ENCODE measurements around the gene ASCC1. TPM values are rescaled to one million over a fixed set of nuclear protein-coding genes. Genes with fewer than 3 reads are reported as not detected.
"Not testable (repeated sequence)": the region's sequence is repeated elsewhere in the genome, so short reads cannot be mapped to it uniquely, and the experiment has no call there.

Gene ASCC1
- total RNA-seq, 2 donors from 2014 or later: 14.8 to 38.3 TPM

- Histone ChIP-seq H3K27me3 (replicated peaks; ENCODE audit: insufficient read depth) (no peaks in the 10 kb centered on the region), H3K36me3 (no peaks in the 10 kb centered on the region), H3K27ac (no peak overlapping the region), H3K4me1 (replicated peaks) (no peaks in the 10 kb centered on the region), H3K9me3 (no peaks in the 10 kb centered on the region), H3K4me3 (no peak overlapping the region)
- no peak for DNase-seq (ENCODE audit: low spot score)
- TF ChIP-seq POLR2AphosphoS5 (IDR thresholded peaks at IDR 0.05): no peak
- TF ChIP-seq CTCF (IDR thresholded peaks at IDR 0.05): no peak
- no peak for TF ChIP-seq POLR2A (IDR thresholded peaks at IDR 0.05)
- 95% methylated on average over 10 of the region's 10 CpGs for WGBS
- intact Hi-C loops (cut with DNase I): no loop called here
Observed at GRCh38 chr10:72156223-72156622, 59.9 kb downstream of the ASCC1 start.

- no peak overlapping the region for H3K27ac ChIP-seq
- intact Hi-C loops (cut with DNase I): no loop called here
- no peaks in the 10 kb centered on the region for H3K36me3 ChIP-seq
- DNase-seq (ENCODE audit: low spot score): no peak
- H3K9me3 ChIP-seq: no peaks in the 10 kb centered on the region
- no peaks in the 10 kb centered on the region for H3K27me3 ChIP-seq (replicated peaks; ENCODE audit: insufficient read depth)
- no peak overlapping the region for H3K4me3 ChIP-seq
- no peaks in the 10 kb centered on the region for H3K4me1 ChIP-seq (replicated peaks)
- no peak for TF ChIP-seq CTCF (IDR thresholded peaks at IDR 0.05)
- TF ChIP-seq POLR2AphosphoS5 (IDR thresholded peaks at IDR 0.05): no peak
- no peak for TF ChIP-seq POLR2A (IDR thresholded peaks at IDR 0.05)
- WGBS: 96% methylated on average over 7 of the region's 7 CpGs
Observed at GRCh38 chr10:72152286-72152685, 63.8 kb downstream of the ASCC1 start.

GRCh38 chr10:72150746-72151478 lies 65.2 kb downstream of the ASCC1 start:
- DNase-seq (ENCODE audit: low spot score); H3K36me3 ChIP-seq; H3K4me3 ChIP-seq; H3K4me1 ChIP-seq (replicated peaks); H3K9me3 ChIP-seq; H3K27me3 ChIP-seq (replicated peaks; ENCODE audit: insufficient read depth); H3K27ac ChIP-seq; intact Hi-C loops (cut with DNase I): not testable (repeated sequence)
- 93% methylated on average over 6 of the region's 6 CpGs for WGBS

GRCh38 chr10:72147324-72147584 lies 68.8 kb downstream of the ASCC1 start:
- H3K36me3 ChIP-seq; H3K9me3 ChIP-seq; DNase-seq (ENCODE audit: low spot score); H3K4me3 ChIP-seq; H3K4me1 ChIP-seq (replicated peaks); H3K27me3 ChIP-seq (replicated peaks; ENCODE audit: insufficient read depth); H3K27ac ChIP-seq; intact Hi-C loops (cut with DNase I): not testable (repeated sequence)
- WGBS: 90% methylated on average over 4 of the region's 4 CpGs

GRCh38 chr10:72146559-72147323 lies 69.3 kb downstream of the ASCC1 start:
- 67% methylated on average over 4 of the region's 4 CpGs for WGBS
- no peaks in the 10 kb centered on the region for H3K9me3 ChIP-seq
- no peaks in the 10 kb centered on the region for H3K27me3 ChIP-seq (replicated peaks; ENCODE audit: insufficient read depth)
- TF ChIP-seq POLR2AphosphoS5 (IDR thresholded peaks at IDR 0.05) (no peak), POLR2A (IDR thresholded peaks at IDR 0.05) (no peak), CTCF (IDR thresholded peaks at IDR 0.05) (no peak)
- intact Hi-C loops (cut with DNase I): no loop called here
- H3K4me1 ChIP-seq (replicated peaks): no peaks in the 10 kb centered on the region
- no peaks in the 10 kb centered on the region for H3K36me3 ChIP-seq
- H3K27ac ChIP-seq: no peak overlapping the region
- DNase-seq (ENCODE audit: low spot score): no peak
- H3K4me3 ChIP-seq: no peak overlapping the region

GRCh38 chr10:72146071-72146470 lies 70.0 kb downstream of the ASCC1 start:
- WGBS: 82% methylated on average over 6 of the region's 6 CpGs
- no peak for DNase-seq (ENCODE audit: low spot score)
- no peak overlapping the region for H3K4me3 ChIP-seq
- TF ChIP-seq POLR2AphosphoS5 (IDR thresholded peaks at IDR 0.05): no peak
- no peak for TF ChIP-seq POLR2A (IDR thresholded peaks at IDR 0.05)
- no peak for TF ChIP-seq CTCF (IDR thresholded peaks at IDR 0.05)
- H3K27ac ChIP-seq: no peak overlapping the region
- no peaks in the 10 kb centered on the region for H3K4me1 ChIP-seq (replicated peaks)
- H3K27me3 ChIP-seq (replicated peaks; ENCODE audit: insufficient read depth): no peaks in the 10 kb centered on the region
- no peaks in the 10 kb centered on the region for H3K36me3 ChIP-seq
- intact Hi-C loops (cut with DNase I): no loop called here
- no peaks in the 10 kb centered on the region for H3K9me3 ChIP-seq
